Jurkat, Clone E6-1 (cell line): Measurements from ENCODE around the gene HIVEP1.

Source experiments
- DNase-seq: peaks from one replicate; pipeline ENCODE4 v3.0.0-alpha.2; 2011; ENCODE audit warnings: low read depth, low spot score
- H3K4me3 ChIP-seq: 2 replicates; pipeline ENCODE4 v1.5.1; 2011; ENCODE audit warnings: mild to moderate bottlenecking, low read length, control low read depth, moderate library complexity

HIVEP1 gene

GRCh38 chr6:12190252-12190651 is 178.1 kb downstream of the HIVEP1 start:
- no peak overlapping the region for H3K4me3 ChIP-seq
- DNase-seq = no peak

- no peak for DNase-seq
- H3K4me3 ChIP-seq = no peak overlapping the region
Observed at GRCh38 chr6:12196326-12196936, 184.3 kb downstream of the HIVEP1 start.

- H3K4me3 ChIP-seq = no peak overlapping the region
- no peak for DNase-seq
Observed at GRCh38 chr6:12198851-12199250, 186.7 kb downstream of the HIVEP1 start.

GRCh38 chr6:12200015-12200564 is 188.0 kb downstream of the HIVEP1 start:
- H3K4me3 ChIP-seq = no peak overlapping the region
- no peak for DNase-seq

- no peak for DNase-seq
- H3K4me3 ChIP-seq = no peak overlapping the region
Observed at GRCh38 chr6:12200761-12201160, 188.6 kb downstream of the HIVEP1 start.

GRCh38 chr6:12203001-12203400 is 190.9 kb downstream of the HIVEP1 start:
- H3K4me3 ChIP-seq = no peak overlapping the region
- DNase-seq = no peak

- no peak for DNase-seq
- H3K4me3 ChIP-seq = no peak overlapping the region
Observed at GRCh38 chr6:12208190-12208589, 196.1 kb downstream of the HIVEP1 start.

GRCh38 chr6:12208673-12209072 is 196.6 kb downstream of the HIVEP1 start:
- H3K4me3 ChIP-seq = no peak overlapping the region
- DNase-seq = no peak
